Brain microvascular endothelial cell (primary cell): ENCODE measurements around the gene LRRC4C.
"Not testable (repeated sequence)": the region's sequence is repeated elsewhere in the genome, so short reads cannot be mapped to it uniquely, and the experiment has no call there.

Experiments used
- DNase-seq: peaks from one replicate; pipeline ENCODE4 v3.0.0-alpha.2; 2020
- H3K27ac ChIP-seq: fragments of 250-450 bp; sonication (Bioruptor Pico); 2 replicates; pipeline ENCODE4 v1.5.1; 2020; ENCODE audit warnings: mild to moderate bottlenecking, moderate library complexity
- H3K27me3 ChIP-seq: fragments of 250-450 bp; sonication (Bioruptor Pico); replicated peaks from 2 replicates; pipeline ENCODE4 v1.5.1; 2020; ENCODE audit warnings: mild to moderate bottlenecking
- H3K36me3 ChIP-seq: fragments of 250-450 bp; sonication (Bioruptor Pico); replicated peaks from 2 replicates; pipeline ENCODE4 v1.5.1; 2020; ENCODE audit warnings: mild to moderate bottlenecking
- H3K4me3 ChIP-seq: 2 replicates; pipeline ENCODE4 v1.5.1; 2011; ENCODE audit warnings: low read depth, mild to moderate bottlenecking, control low read depth, low read length, moderate library complexity
- in situ Hi-C: cut with HindIII; loops from 2 replicates; pipeline ENCODE4 v1.10.0; 2017; ENCODE audit warnings: low sequenced_read_pairs, low pct_ligation_motif_present
- TF ChIP-seq, protein P1 (sequence below): IDR thresholded peaks from 2 replicates; pipeline ENCODE4 v1.5.1; 2011; ENCODE audit warnings: low read depth, mild to moderate bottlenecking, moderate library complexity, low read length, control low read depth, inconsistent platforms; ENCODE audit errors: missing control alignments

The LRRC4C gene

DNA sequence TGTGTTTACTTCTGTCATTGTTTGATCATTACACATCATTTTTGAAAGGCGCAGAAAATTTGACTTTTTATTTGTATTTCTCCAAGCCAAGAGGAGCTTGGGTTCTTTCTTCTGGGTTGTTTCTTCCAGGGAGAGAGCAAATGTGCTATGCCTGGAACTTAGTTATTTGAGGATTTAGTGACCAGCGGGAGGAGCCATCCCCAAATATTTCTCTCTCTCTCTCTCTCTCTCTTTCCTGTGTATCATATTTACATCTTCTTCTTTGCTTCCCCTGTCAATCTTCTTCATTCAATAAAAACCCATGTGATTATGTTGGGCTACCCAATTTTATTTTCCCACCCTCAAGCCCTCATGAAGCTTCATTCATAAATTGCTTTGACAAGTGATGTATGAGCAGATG is 534.5 kb downstream of the LRRC4C start:
- TF ChIP-seq, protein P1, sequence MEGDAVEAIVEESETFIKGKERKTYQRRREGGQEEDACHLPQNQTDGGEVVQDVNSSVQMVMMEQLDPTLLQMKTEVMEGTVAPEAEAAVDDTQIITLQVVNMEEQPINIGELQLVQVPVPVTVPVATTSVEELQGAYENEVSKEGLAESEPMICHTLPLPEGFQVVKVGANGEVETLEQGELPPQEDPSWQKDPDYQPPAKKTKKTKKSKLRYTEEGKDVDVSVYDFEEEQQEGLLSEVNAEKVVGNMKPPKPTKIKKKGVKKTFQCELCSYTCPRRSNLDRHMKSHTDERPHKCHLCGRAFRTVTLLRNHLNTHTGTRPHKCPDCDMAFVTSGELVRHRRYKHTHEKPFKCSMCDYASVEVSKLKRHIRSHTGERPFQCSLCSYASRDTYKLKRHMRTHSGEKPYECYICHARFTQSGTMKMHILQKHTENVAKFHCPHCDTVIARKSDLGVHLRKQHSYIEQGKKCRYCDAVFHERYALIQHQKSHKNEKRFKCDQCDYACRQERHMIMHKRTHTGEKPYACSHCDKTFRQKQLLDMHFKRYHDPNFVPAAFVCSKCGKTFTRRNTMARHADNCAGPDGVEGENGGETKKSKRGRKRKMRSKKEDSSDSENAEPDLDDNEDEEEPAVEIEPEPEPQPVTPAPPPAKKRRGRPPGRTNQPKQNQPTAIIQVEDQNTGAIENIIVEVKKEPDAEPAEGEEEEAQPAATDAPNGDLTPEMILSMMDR = no peak
- Histone ChIP-seq H3K4me3 (no peak overlapping the region), H3K27ac (no peak overlapping the region), H3K36me3 (no peaks in the 10 kb centered on the region), H3K27me3 (no peaks in the 10 kb centered on the region)
- DNase-seq = no peak
- in situ Hi-C loops = no loop called here

DNA sequence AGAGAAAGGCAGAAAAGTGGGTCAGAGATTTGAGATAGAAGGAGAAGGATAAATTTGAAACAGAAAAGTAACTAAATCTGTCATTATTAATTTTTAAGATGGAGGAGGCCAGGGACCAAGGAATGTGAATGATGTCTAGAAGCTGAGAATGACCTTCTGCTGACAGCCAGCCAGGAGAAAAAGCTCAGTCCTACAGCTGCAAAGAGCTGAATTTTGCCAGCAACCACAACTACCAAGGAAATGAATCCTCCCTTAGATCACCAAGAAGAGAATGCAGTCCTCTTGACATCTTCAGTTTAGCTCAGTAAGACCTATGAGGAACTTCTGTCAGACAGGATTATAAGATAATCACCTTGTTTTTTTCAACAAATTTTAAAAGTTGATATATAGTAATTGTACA is 538.2 kb downstream of the LRRC4C start:
- TF ChIP-seq, protein P1 = no peak
- H3K4me3 ChIP-seq = no peak overlapping the region
- DNase-seq = no peak
- H3K27me3 ChIP-seq = no peaks in the 10 kb centered on the region
- no peak overlapping the region for H3K27ac ChIP-seq
- no peaks in the 10 kb centered on the region for H3K36me3 ChIP-seq
- in situ Hi-C loops = no loop called here

DNA sequence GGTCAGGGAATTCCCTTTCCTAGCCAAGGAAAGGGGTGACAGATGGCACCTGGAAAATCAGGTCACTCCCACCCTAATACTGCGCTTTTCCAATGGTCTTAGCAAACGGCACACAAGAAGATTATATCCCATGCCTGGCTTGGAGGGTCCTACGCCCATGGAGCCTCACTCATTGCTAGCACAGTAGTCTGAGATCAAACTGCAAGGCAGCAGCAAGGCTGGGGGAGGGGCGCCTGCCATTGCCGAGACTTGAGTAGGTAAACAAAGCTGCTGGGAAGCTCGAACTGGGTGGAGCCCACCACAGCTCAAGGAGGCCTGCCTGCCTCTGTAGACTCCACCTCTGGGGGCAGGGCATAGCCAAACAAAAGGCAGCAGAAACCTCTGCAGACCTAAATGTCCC is 548.7 kb downstream of the LRRC4C start:
- H3K27ac ChIP-seq, H3K27me3 ChIP-seq, DNase-seq, in situ Hi-C loops, H3K4me3 ChIP-seq, H3K36me3 ChIP-seq: not testable (repeated sequence)

DNA sequence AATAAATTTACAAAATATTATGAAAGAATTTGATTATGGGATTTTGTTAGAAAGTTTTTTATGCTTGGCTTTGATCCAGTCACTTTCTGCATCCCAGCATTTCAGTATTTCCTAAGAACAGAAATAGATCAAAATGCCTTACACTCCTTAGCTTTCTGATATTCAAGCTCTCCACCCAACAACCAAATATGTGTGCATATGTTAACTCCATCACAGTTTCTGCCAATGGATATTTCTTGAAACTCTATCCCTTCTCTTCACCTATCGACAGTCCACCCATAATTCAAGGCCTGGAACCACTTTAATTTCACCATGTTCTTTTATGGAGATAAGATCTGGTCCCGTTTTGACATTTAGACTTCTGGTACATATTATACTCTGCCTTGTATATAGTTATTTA is 565.0 kb downstream of the LRRC4C start:
- Histone ChIP-seq H3K27ac (no peak overlapping the region), H3K36me3 (no peaks in the 10 kb centered on the region), H3K27me3 (no peaks in the 10 kb centered on the region), H3K4me3 (no peak overlapping the region)
- in situ Hi-C loops = no loop called here
- TF ChIP-seq, protein P1 = no peak
- DNase-seq = no peak

DNA sequence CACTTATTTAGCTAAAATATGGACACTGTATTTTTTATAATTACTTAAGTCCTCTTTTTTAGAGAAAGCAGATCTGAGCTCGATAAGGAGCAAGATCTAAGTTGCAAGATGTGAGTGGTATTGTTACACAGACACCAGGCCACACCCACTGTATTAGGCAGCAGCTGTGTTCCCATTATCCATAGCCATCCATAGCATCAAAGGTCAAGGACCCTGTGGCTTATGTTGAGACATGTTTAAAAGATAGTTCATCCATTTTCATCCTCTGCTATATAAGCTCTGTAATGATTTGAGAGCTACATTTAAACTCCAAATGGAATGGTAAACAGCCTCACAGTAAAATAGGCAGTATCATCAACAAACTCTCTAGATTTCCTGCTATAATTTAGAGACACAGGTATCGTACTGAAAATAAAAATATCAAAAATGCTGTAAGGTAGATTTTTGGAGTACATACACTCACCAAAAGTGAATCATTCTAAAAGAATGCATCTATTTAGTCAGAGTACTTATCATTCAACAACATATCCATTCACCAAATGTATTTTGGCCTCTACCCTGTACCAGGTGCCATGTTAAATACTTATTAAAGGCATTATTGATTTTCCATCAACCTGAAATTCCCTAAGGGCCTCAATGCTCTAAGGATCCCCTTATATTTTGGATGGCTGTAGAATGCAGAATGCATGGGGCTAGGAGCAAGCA is 574.0 kb downstream of the LRRC4C start:
- TF ChIP-seq, protein P1 = no peak
- in situ Hi-C loops = no loop called here
- no peak for DNase-seq
- H3K36me3 ChIP-seq = no peaks in the 10 kb centered on the region
- H3K4me3 ChIP-seq = no peak overlapping the region
- no peak overlapping the region for H3K27ac ChIP-seq
- H3K27me3 ChIP-seq = no peaks in the 10 kb centered on the region

DNA sequence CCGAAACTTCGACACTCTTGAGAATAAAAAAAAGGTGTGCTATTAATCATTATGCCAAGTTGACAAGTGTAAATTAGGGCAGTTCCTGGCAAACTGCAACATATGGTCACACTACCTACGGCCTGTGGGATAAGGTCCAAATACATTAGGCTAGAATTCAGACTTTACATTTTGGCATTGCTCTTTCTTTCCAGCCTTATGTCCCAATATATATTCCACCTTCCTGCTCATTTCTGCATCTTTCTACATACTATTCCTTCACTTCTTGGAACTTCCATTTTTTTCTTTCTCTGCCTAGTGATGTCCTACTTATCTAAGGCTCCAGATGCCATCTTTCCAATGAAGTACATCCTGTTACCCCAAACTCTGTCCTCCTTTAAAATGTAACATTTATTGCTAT is 577.2 kb downstream of the LRRC4C start:
- in situ Hi-C loops = no loop called here
- Histone ChIP-seq H3K36me3 (no peaks in the 10 kb centered on the region), H3K27me3 (no peaks in the 10 kb centered on the region), H3K27ac (no peak overlapping the region), H3K4me3 (no peak overlapping the region)
- TF ChIP-seq, protein P1 = no peak
- DNase-seq = no peak
